OCI-LY7 (cell line): Measurements from ENCODE around the gene FN1.

ENCODE experiments used
- EZH2phosphoT487 ChIP-seq: fragments of 200-600 bp; sonication (generic); IDR thresholded peaks from 2 replicates; pipeline ENCODE4 v1.6.1; 2018; ENCODE audit warnings: low read depth, borderline replicate concordance, mild to moderate bottlenecking, mixed run types, antibody characterized with exemption, low read length, moderate library complexity, mixed read lengths
- TF ChIP-seq, protein P1 (sequence below): fragments of 200-600 bp; sonication (generic); conservative IDR thresholded peaks from 2 replicates; pipeline ENCODE4 v1.5.1; 2014; ENCODE audit warnings: mild to moderate bottlenecking, antibody characterized with exemption, low read length, moderate library complexity, mixed read lengths

DNA sequence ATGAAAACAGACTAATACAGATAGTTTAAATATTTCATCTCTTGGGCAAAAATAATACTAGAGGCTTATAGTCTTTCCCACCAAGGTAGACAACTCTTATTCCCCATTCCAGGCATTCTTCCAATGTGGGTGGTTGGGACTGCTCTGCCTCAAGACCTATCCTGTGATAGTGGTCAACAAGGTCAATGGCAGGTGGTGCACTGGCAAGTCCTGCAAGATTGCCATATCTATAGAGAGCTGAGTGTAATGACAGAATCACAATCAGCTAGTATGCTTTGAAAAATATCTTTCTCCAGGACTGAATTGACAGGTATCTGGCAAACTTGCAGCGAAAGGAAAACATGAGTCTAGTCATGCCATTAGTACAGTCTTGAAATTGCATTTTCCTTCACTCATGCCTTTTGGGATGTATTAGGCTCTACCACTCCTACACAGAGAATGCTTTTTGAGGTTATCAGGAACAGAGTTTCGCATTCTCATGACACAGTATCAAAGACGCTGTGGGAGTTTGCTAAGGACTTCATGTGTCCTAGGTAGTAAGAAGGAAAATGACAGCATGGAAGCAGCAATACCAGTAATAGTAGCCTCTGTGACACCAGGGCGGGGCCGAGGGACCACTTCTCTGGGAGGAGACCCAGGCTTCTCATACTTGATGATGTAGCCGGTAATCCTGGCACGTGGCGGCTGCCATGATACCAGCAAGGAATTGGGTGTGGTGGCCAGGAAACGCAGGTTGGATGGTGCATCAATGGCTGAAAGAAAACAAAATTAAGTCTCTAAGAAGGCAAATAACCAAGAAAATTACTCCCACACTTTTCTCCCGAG lies 61.0 kb downstream of the FN1 start:
- TF ChIP-seq, protein P1, sequence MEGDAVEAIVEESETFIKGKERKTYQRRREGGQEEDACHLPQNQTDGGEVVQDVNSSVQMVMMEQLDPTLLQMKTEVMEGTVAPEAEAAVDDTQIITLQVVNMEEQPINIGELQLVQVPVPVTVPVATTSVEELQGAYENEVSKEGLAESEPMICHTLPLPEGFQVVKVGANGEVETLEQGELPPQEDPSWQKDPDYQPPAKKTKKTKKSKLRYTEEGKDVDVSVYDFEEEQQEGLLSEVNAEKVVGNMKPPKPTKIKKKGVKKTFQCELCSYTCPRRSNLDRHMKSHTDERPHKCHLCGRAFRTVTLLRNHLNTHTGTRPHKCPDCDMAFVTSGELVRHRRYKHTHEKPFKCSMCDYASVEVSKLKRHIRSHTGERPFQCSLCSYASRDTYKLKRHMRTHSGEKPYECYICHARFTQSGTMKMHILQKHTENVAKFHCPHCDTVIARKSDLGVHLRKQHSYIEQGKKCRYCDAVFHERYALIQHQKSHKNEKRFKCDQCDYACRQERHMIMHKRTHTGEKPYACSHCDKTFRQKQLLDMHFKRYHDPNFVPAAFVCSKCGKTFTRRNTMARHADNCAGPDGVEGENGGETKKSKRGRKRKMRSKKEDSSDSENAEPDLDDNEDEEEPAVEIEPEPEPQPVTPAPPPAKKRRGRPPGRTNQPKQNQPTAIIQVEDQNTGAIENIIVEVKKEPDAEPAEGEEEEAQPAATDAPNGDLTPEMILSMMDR, result no peak
- no peak for TF ChIP-seq EZH2phosphoT487
